HEK293T (cell line): ENCODE data around the gene ABL2.
"Not testable (repeated sequence)": the region's sequence is repeated elsewhere in the genome, so short reads cannot be mapped to it uniquely, and the experiment has no call there.

Source experiments
- CTCF ChIA-PET: fragments of 350-600 bp; formaldehyde crosslinking; extraction: SDS; loops from one replicate; lab custom pipeline; 2021; ENCODE audit warnings: antibody characterized with exemption, inconsistent platforms; lab: Yijun Ruan, JAX
- POLR2A ChIA-PET: fragments of 350-600 bp; formaldehyde crosslinking; extraction: SDS; loops from one replicate; lab custom pipeline; 2020; ENCODE audit warnings: antibody characterized with exemption, inconsistent platforms; lab: Yijun Ruan, JAX
- DNase-seq: peaks from one replicate; pipeline ENCODE4 v3.0.0; 2012; ENCODE audit warnings: mixed read lengths; ENCODE audit errors: extremely low spot score
- ARNT ChIP-seq: fragments of 450-650 bp; IDR thresholded peaks from 2 replicates; pipeline ENCODE4 v1.6.1; 2017; ENCODE audit warnings: mild to moderate bottlenecking
- BHLHE40 ChIP-seq: fragments of 450-650 bp; IDR thresholded peaks from 2 replicates; pipeline ENCODE4 v1.6.1; 2016; ENCODE audit warnings: mild to moderate bottlenecking, moderate library complexity, borderline replicate concordance
- CTBP1 ChIP-seq: fragments of 450-650 bp; IDR thresholded peaks from 2 replicates; pipeline ENCODE4 v1.6.1; 2016; ENCODE audit warnings: borderline replicate concordance
- ELF4 ChIP-seq: fragments of 450-650 bp; IDR thresholded peaks from 2 replicates; pipeline ENCODE4 v1.6.1; 2017; ENCODE audit warnings: antibody characterized with exemption
- FOXA1 ChIP-seq: fragments of 450-650 bp; IDR thresholded peaks from 2 replicates; pipeline ENCODE4 v1.6.1; 2016; ENCODE audit warnings: mild to moderate bottlenecking
- FOXK2 ChIP-seq: fragments of 450-650 bp; IDR thresholded peaks from 2 replicates; pipeline ENCODE4 v1.6.1; 2016; ENCODE audit warnings: mild to moderate bottlenecking
- FOXM1 ChIP-seq: fragments of 450-650 bp; IDR thresholded peaks from 2 replicates; pipeline ENCODE4 v1.6.1; 2017; ENCODE audit warnings: mild to moderate bottlenecking, borderline replicate concordance
- HDGF ChIP-seq: fragments of 450-650 bp; IDR thresholded peaks from 2 replicates; pipeline ENCODE4 v1.6.1; 2017; ENCODE audit warnings: antibody characterized with exemption, borderline replicate concordance
- L3MBTL2 ChIP-seq: fragments of 450-650 bp; conservative IDR thresholded peaks from 2 replicates; pipeline ENCODE4 v1.6.1; 2016; ENCODE audit warnings: mild to moderate bottlenecking
- LEF1 ChIP-seq: fragments of 450-650 bp; IDR thresholded peaks from 2 replicates; pipeline ENCODE4 v1.6.1; 2017; ENCODE audit warnings: mild to moderate bottlenecking, borderline replicate concordance
- NFRKB ChIP-seq: fragments of 450-650 bp; IDR thresholded peaks from 2 replicates; pipeline ENCODE4 v1.6.1; 2016; ENCODE audit warnings: mild to moderate bottlenecking, moderate library complexity
- PKNOX1 ChIP-seq: fragments of 450-650 bp; IDR thresholded peaks from 2 replicates; pipeline ENCODE4 v1.6.1; 2016
- SP1 ChIP-seq: fragments of 450-650 bp; IDR thresholded peaks from 2 replicates; pipeline ENCODE4 v1.6.1; 2017
- SUZ12 ChIP-seq: fragments of 450-650 bp; IDR thresholded peaks from 2 replicates; pipeline ENCODE4 v1.6.1; 2016; ENCODE audit warnings: mild to moderate bottlenecking
- TARDBP ChIP-seq: fragments of 450-650 bp; IDR thresholded peaks from 2 replicates; pipeline ENCODE4 v1.6.1; 2016
- ZNF384 ChIP-seq: fragments of 450-650 bp; IDR thresholded peaks from 2 replicates; pipeline ENCODE4 v1.6.1; 2016

Gene ABL2

GRCh38 chr1:179177615-179178014, 51.9 kb downstream of the ABL2 start:
- TF ChIP-seq SP1, result no peak
- TF ChIP-seq CTBP1, result no peak
- TF ChIP-seq ELF4, result no peak
- TF ChIP-seq L3MBTL2, result no peak
- TF ChIP-seq FOXA1, result no peak
- no peak for TF ChIP-seq ARNT
- no peak for TF ChIP-seq BHLHE40
- no peak for TF ChIP-seq FOXK2
- TF ChIP-seq LEF1, result no peak
- TF ChIP-seq ZNF384, result no peak
- no peak for TF ChIP-seq TARDBP
- TF ChIP-seq FOXM1, result no peak
- TF ChIP-seq HDGF, result no peak
- no peak for TF ChIP-seq SUZ12
- no peak for TF ChIP-seq NFRKB
- no peak for DNase-seq
- ChIA-PET CTCF (no interaction called here), POLR2A (no interaction called here)

- ChIA-PET CTCF (no interaction called here), POLR2A (no interaction called here)
- DNase-seq, result no peak
- TF ChIP-seq ARNT (no peak), FOXK2 (no peak), SUZ12 (no peak), HDGF (no peak)
Measured at GRCh38 chr1:179177182-179177581, 52.3 kb downstream of the ABL2 start.

GRCh38 chr1:179175011-179175841, 54.3 kb downstream of the ABL2 start:
- DNase-seq, result no peak
- TF ChIP-seq LEF1, result no peak
- TF ChIP-seq ARNT, result no peak
- CTCF ChIA-PET, result no interaction called here
- POLR2A ChIA-PET, result no interaction called here

GRCh38 chr1:179170468-179170770, 59.1 kb downstream of the ABL2 start:
- DNase-seq, POLR2A ChIA-PET, CTCF ChIA-PET: not testable (repeated sequence)

- CTCF ChIA-PET, result no interaction called here
- no peak for TF ChIP-seq CTBP1
- TF ChIP-seq HDGF, result no peak
- TF ChIP-seq TARDBP, result no peak
- no peak for DNase-seq
- POLR2A ChIA-PET, result no interaction called here
Measured at GRCh38 chr1:179169616-179170467, 59.6 kb downstream of the ABL2 start.

GRCh38 chr1:179168536-179168935, 60.9 kb downstream of the ABL2 start:
- ChIA-PET POLR2A (no interaction called here), CTCF (no interaction called here)
- no peak for DNase-seq
- no peak for TF ChIP-seq FOXM1
- TF ChIP-seq LEF1, result no peak
- TF ChIP-seq L3MBTL2, result no peak
- TF ChIP-seq BHLHE40, result no peak
- no peak for TF ChIP-seq ZNF384
- TF ChIP-seq ARNT, result no peak
- no peak for TF ChIP-seq NFRKB
- TF ChIP-seq ELF4, result no peak
- no peak for TF ChIP-seq SP1
- no peak for TF ChIP-seq PKNOX1
- TF ChIP-seq TARDBP, result no peak
- TF ChIP-seq CTBP1, result no peak
- TF ChIP-seq SUZ12, result no peak

- POLR2A ChIA-PET, result no interaction called here
- DNase-seq, result no peak
- CTCF ChIA-PET, result no interaction called here
- TF ChIP-seq ELF4 (no peak), SUZ12 (no peak), HDGF (no peak), BHLHE40 (no peak), FOXA1 (no peak), L3MBTL2 (no peak), TARDBP (no peak), LEF1 (no peak), FOXK2 (no peak), SP1 (no peak), NFRKB (no peak), FOXM1 (no peak), ZNF384 (no peak), ARNT (no peak), PKNOX1 (no peak), CTBP1 (no peak)
Measured at GRCh38 chr1:179167955-179168354, 61.5 kb downstream of the ABL2 start.
